ENCODE measurements around the gene ITGA3. TPM values are rescaled to one million over a fixed set of nuclear protein-coding genes. Genes with fewer than 3 reads are reported as not detected.
"Not testable (repeated sequence)": the region's sequence is repeated elsewhere in the genome, so short reads cannot be mapped to it uniquely, and the experiment has no call there.

ITGA3 gene
- total RNA-seq, 1 donor from 2014 or later, result 83.1 TPM

DNA sequence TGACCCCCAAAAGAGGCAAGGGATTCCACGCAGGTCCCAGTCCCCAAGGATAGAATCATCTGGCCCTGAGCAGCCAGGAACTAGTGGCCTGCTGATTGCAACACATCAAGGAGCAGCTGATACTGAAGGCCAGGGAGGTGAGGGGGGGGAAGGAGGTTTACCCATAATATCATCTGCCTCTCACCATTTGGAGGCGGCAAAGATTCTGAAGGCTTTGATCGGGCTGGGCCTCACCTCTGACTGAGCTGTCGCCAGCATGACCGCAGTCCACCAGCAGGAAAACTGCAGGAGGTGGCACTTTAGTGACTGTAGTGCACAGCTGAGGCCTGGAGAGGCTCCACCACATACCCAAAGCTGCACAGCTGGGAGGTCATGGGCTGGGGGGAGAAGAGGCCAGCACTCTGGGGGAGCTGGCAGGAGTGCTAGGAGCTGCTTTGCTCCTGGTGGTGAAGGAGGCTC lies 20.5 kb upstream of the ITGA3 start:
- no peak for ATAC-seq

DNA sequence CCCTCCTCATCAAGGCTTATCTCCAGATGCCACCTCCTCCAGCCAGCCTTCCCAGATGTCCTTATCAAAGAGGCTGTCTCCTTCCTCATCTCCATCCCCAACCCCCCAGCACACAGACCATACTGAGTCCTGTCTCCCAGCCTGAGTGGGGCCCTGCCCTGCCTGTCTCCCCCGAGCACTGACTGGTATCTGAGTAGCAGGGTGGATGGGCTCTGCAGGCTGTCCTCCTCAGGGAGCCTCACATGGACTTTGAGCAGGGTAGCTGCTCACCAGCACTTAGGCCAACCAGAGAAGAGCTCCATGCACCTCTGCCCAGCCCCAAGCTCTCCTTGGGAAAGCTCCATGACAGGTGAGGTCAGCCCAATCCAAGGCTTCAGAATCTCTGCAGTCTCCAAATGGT lies 20.0 kb upstream of the ITGA3 start:
- no peak for ATAC-seq

DNA sequence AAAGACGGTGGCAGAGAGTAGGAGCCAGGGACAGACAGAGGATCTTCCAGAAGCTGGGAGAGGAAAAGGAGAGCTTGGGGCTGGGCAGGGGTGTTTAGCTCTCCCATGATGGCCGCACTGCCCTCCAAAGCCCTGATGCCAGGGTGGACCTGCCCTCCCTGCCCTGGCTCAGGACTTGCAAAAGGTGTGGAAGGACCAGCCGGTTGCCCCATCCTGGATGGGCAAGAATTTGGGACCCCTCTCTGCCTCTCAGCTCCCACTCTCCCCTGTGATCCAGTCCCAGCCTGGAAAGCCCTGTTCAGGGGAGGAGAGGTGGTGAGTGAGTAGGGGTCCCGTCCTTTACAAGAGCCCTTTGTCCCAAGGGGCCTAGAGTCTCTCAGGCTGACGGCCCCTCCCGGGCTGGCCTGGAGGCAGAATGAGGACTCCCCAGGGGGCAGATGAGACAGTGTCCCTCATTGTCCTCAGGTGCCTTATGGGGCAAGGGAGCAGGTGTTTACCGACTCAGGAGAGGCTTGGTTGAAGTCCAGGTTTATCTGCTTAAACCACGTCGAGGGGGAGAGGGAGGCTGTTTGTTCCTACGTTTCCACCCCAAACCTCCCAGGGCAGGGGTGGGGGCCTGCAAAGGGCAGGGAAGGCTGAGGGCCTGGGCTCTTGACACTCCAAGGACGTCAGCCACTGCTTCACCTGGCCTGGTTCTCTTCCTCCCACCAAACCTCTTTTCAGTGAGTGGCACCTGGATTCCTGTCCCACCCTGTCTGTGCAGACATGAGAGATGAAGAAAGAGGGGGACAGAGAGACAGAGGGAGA lies 19.3 kb upstream of the ITGA3 start:
- ATAC-seq, result no peak

GRCh38 chr17:50037321-50038107 lies 18.4 kb upstream of the ITGA3 start:
- ATAC-seq, result peak; percentile 58

DNA sequence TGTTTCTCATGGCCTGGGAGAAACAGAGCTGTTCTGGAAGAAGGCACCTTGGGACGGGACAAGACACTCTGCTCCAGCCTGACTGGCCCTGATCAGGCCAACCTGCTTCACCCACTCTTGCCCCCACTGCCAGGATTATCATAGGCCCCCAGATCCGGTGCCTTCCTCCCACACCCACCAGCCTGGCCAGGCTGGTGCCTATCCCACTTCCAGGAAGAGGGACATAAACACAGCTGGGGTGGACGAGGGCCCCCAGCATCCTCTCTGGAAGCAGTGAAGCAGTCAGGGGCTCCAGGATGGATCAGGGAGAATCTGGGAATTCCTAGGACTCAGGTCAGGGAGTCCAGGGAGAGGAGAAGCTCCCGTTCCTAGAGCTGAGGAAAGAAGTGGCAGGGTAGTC lies 16.9 kb upstream of the ITGA3 start:
- ATAC-seq, result no peak

DNA sequence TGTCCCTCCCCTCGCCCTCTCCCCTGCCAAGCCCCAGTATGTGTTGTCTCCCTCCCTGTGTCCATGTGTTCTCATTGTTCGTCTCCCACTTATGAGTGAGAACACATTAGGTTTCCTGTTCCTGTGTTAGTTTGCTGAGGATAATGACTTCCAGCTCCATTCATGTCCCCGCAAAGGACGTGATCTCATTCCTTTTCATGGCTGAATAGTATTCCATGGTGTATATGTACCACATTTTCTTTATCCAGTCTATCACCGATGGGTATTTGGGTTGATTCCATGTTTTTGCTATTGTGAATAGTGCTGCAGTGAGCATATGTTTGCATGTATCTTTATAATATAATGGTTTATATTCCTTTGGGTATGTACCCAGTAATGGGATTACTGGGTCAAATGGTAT lies 15.4 kb upstream of the ITGA3 start:
- not testable (repeated sequence) for ATAC-seq

DNA sequence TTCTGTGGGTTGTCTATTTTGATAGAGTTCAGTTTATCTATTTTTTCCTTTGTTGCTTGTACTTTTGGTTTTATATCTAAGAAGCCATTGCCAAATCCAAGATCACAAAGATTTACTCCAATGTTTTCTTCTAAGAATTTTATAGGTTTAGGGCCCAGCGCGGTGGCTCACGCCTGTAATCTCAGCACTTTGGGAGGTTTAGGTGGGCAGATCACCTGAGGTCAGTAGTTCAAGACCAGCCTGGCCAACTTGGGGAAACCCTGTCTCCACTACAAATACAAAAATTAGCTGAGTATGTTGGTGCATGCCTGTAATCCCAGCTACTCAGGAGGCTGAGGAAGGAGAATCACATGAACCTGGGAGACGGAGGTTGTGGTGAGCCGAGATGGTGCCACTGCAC lies 13.7 kb upstream of the ITGA3 start:
- ATAC-seq, result no peak

GRCh38 chr17:50043290-50044148 lies 12.4 kb upstream of the ITGA3 start:
- ATAC-seq, result peak; percentile 17

DNA sequence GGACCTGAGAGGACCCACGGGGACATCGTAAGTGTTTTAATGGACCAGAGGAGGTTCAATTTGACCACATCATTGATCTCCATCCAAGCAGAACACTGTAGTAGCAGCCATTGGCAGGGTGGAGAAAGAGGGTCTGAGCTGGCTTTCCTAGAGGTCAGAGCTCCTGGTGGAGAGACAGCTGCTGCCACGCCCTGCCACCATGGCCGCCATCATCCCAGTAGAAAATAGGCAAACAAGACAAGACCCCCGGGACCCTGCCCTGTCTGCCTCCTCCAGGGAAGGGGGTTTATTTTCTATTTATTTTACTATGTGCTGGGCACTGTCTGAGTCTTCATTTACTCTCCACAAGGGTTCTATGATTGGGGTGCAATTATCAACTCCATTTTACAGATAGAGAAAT lies 11.4 kb upstream of the ITGA3 start:
- ATAC-seq, result no peak

DNA sequence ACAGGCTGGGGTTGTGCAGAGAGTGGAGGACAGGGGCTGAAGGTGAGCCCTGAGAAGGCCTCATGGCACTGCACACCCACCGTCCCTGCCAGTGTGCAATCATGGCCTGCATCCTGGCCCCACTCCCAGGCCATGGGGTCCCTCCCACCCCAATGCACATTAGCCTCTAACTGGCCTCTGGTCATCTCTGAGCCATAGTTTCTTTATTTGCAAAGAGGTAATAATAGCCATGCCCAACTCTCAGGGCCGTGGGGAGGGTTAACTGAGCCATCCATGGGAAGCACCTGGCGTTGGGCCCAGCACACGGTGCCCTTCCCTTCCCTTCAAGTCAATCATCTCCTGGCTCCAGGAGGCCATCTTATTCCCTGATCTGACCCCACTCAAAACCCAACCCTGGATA lies 10.8 kb upstream of the ITGA3 start:
- no peak for ATAC-seq

GRCh38 chr17:50046179-50046578 lies 9.7 kb upstream of the ITGA3 start:
- ATAC-seq, result no peak

- ATAC-seq, result no peak
Measured at GRCh38 chr17:50046667-50047066, 9.2 kb upstream of the ITGA3 start.

GRCh38 chr17:50047083-50047482 lies 8.8 kb upstream of the ITGA3 start:
- ATAC-seq, result no peak

- peak; percentile 36 for ATAC-seq
Measured at GRCh38 chr17:50047488-50048126, 8.3 kb upstream of the ITGA3 start.

GRCh38 chr17:50048146-50048720 lies 7.7 kb upstream of the ITGA3 start:
- no peak for ATAC-seq

- no peak for ATAC-seq
Measured at GRCh38 chr17:50048988-50049387, 6.9 kb upstream of the ITGA3 start.

DNA sequence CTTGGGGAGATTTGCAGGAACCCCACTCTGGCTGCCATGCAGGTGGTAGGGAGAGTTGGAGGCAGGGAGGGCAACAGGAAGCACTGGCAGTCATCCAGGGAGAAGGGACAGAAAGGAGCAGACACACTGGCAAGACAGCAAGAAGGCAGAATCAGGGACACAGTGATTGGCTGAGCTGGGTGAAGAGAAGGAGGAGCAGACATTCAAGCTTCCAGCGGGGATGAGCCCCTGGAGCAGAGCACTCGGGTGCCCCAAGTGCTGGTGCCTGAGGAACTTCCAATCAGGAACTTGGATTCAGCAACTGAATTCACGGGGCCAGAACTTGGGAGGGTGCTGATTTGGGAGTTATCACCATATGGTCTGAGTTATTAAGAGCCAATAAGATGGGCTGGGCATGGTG lies 6.3 kb upstream of the ITGA3 start:
- ATAC-seq, result no peak

- ATAC-seq, result no peak
Measured at GRCh38 chr17:50050431-50051032, 5.4 kb upstream of the ITGA3 start.

DNA sequence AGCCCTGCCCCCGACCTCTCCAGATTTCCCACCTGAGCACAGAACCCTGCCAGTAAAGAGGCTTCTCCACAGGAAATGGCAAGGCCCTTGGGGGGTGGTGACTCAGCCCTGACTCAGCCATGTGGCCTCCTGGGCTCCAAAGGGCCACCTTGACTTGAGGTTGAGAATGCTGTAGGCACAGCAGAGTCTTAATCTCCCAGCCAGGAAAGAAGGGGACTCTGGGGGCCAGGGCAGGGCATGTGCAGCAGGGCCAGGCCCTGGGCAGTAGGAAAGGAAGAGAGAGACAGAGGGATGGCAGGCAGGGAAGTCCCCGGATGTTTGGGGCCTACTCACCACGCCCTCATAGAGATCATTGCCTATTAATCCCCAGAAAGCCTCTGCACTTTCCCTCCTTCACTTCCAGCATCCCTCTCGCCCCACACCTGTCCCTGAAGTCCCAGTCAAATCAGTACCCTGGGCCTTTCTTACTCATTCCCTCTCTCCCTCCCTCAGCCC lies 4.8 kb upstream of the ITGA3 start:
- ATAC-seq, result peak; percentile 72

GRCh38 chr17:50051606-50052005 lies 4.3 kb upstream of the ITGA3 start:
- no peak for ATAC-seq

GRCh38 chr17:50052241-50052796 lies 3.6 kb upstream of the ITGA3 start:
- ATAC-seq, result no peak
